H1 (cell line): Measurements from ENCODE around the gene CORO2B. TPM values are rescaled to one million over a fixed set of nuclear protein-coding genes. Genes with fewer than 3 reads are reported as not detected.

Source experiments
- RFX5 ChIP-seq: IDR thresholded peaks from 2 replicates; pipeline ENCODE4 v1.6.1; 2011; ENCODE audit warnings: low read depth, low read length, improper control_type of control experiment, borderline replicate concordance
- SIRT6 ChIP-seq: IDR thresholded peaks from one replicate; pipeline ENCODE4 v1.7.1; 2012; ENCODE audit warnings: low read length, inconsistent platforms
- TCF12 ChIP-seq: IDR thresholded peaks from 2 replicates; pipeline ENCODE4 v1.6.1; 2011; ENCODE audit warnings: low read depth, mild to moderate bottlenecking, low read length
- polyA plus RNA-seq, 7 experiments: library from polyadenylated mRNA; depleted of rRNA in 3 of 7; stranded (reverse) in 5 of 7; unstranded in 2 of 7; fragments of >200 nt in 5 of 7; fragments of 200-250 nt in 2 of 7; gene quantifications; 1 replicate in 5 of 7; 2 replicates in 1 of 7; 4 replicates in 1 of 7; pipeline versions ENCODE4 v1.2.1 to v1.2.3, GENCODE V29; 2011 to 2013; ENCODE audit warnings: missing spikeins in 2 of 7, mixed read lengths in 2 of 7
- total RNA-seq: library from RNA; stranded (reverse); fragmentation: NEBNext Ultra II Directional; extraction: Animal tissue kit (Norgen Biotek cat#: 25700); gene quantifications from 2 replicates; pipeline ENCODE4 v1.2.1, GENCODE V29; 2021
- TF ChIP-seq, protein P1 (sequence below): fragments of 300-600 bp; sonication (generic); IDR thresholded peaks from 2 replicates; pipeline ENCODE4 v1.7.1; 2012; ENCODE audit warnings: low read length, moderate library complexity, mild to moderate bottlenecking, inconsistent platforms; ENCODE audit not compliant: insufficient replicate concordance

Gene CORO2B
- total and polyA plus RNA-seq, 2 of the 8 experiments (the other 6 are each of a cell fraction or from before 2014, with no cell fraction given) = 3.4 to 6.7 TPM

DNA sequence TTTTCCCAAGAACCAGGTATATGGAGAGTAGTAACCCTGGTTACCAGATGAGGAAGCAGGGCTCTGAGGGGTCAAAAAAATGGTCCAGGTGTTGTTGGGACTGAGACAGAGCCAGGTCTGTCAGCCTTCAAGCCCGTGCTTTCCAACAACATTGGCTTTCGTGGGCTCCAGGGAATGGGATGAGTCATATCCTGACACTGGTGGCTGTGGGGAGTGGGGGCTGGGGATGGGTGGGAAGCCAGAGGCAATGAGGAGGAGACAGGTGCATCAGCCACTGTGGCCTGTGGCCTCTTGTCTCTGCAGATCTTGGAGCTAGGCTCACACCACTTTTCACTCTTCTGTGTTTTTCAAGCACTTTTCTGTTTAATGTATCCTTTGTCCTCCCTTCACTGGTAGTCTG lies 38.2 kb downstream of the CORO2B start (continued):
- no peak for TF ChIP-seq SIRT6
- TF ChIP-seq RFX5 = no peak
- TF ChIP-seq, protein P1, sequence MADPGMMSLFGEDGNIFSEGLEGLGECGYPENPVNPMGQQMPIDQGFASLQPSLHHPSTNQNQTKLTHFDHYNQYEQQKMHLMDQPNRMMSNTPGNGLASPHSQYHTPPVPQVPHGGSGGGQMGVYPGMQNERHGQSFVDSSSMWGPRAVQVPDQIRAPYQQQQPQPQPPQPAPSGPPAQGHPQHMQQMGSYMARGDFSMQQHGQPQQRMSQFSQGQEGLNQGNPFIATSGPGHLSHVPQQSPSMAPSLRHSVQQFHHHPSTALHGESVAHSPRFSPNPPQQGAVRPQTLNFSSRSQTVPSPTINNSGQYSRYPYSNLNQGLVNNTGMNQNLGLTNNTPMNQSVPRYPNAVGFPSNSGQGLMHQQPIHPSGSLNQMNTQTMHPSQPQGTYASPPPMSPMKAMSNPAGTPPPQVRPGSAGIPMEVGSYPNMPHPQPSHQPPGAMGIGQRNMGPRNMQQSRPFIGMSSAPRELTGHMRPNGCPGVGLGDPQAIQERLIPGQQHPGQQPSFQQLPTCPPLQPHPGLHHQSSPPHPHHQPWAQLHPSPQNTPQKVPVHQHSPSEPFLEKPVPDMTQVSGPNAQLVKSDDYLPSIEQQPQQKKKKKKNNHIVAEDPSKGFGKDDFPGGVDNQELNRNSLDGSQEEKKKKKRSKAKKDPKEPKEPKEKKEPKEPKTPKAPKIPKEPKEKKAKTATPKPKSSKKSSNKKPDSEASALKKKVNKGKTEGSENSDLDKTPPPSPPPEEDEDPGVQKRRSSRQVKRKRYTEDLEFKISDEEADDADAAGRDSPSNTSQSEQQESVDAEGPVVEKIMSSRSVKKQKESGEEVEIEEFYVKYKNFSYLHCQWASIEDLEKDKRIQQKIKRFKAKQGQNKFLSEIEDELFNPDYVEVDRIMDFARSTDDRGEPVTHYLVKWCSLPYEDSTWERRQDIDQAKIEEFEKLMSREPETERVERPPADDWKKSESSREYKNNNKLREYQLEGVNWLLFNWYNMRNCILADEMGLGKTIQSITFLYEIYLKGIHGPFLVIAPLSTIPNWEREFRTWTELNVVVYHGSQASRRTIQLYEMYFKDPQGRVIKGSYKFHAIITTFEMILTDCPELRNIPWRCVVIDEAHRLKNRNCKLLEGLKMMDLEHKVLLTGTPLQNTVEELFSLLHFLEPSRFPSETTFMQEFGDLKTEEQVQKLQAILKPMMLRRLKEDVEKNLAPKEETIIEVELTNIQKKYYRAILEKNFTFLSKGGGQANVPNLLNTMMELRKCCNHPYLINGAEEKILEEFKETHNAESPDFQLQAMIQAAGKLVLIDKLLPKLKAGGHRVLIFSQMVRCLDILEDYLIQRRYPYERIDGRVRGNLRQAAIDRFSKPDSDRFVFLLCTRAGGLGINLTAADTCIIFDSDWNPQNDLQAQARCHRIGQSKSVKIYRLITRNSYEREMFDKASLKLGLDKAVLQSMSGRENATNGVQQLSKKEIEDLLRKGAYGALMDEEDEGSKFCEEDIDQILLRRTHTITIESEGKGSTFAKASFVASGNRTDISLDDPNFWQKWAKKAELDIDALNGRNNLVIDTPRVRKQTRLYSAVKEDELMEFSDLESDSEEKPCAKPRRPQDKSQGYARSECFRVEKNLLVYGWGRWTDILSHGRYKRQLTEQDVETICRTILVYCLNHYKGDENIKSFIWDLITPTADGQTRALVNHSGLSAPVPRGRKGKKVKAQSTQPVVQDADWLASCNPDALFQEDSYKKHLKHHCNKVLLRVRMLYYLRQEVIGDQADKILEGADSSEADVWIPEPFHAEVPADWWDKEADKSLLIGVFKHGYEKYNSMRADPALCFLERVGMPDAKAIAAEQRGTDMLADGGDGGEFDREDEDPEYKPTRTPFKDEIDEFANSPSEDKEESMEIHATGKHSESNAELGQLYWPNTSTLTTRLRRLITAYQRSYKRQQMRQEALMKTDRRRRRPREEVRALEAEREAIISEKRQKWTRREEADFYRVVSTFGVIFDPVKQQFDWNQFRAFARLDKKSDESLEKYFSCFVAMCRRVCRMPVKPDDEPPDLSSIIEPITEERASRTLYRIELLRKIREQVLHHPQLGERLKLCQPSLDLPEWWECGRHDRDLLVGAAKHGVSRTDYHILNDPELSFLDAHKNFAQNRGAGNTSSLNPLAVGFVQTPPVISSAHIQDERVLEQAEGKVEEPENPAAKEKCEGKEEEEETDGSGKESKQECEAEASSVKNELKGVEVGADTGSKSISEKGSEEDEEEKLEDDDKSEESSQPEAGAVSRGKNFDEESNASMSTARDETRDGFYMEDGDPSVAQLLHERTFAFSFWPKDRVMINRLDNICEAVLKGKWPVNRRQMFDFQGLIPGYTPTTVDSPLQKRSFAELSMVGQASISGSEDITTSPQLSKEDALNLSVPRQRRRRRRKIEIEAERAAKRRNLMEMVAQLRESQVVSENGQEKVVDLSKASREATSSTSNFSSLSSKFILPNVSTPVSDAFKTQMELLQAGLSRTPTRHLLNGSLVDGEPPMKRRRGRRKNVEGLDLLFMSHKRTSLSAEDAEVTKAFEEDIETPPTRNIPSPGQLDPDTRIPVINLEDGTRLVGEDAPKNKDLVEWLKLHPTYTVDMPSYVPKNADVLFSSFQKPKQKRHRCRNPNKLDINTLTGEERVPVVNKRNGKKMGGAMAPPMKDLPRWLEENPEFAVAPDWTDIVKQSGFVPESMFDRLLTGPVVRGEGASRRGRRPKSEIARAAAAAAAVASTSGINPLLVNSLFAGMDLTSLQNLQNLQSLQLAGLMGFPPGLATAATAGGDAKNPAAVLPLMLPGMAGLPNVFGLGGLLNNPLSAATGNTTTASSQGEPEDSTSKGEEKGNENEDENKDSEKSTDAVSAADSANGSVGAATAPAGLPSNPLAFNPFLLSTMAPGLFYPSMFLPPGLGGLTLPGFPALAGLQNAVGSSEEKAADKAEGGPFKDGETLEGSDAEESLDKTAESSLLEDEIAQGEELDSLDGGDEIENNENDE = no peak
- TF ChIP-seq TCF12 = no peak
